Activated CD4-positive, alpha-beta T cell treated with anti-CD3 and anti-CD28 coated beads, Interleukin-2, amount 50 U/mL, for 1 hour (primary cell): ENCODE measurements around the gene PLA2G4B.

Experiments used
- DNase-seq: peaks from one replicate; pipeline ENCODE4 v3.0.0-alpha.2; 2020

The PLA2G4B gene

GRCh38 chr15:41809121-41809520 lies 29.5 kb upstream of the PLA2G4B start:
- DNase-seq, result no peak

- no peak for DNase-seq
Measured at GRCh38 chr15:41809526-41810220, 29.0 kb upstream of the PLA2G4B start.

GRCh38 chr15:41810651-41811431 lies 27.8 kb upstream of the PLA2G4B start:
- no peak for DNase-seq

- peak; percentile 75 for DNase-seq
Measured at GRCh38 chr15:41811432-41812195, 27.0 kb upstream of the PLA2G4B start.

- DNase-seq, result no peak
Measured at GRCh38 chr15:41812820-41813375, 25.7 kb upstream of the PLA2G4B start.

- no peak for DNase-seq
Measured at GRCh38 chr15:41813426-41813825, 25.2 kb upstream of the PLA2G4B start.

GRCh38 chr15:41814534-41814933 lies 24.1 kb upstream of the PLA2G4B start:
- DNase-seq, result no peak

GRCh38 chr15:41816788-41817187 lies 21.9 kb upstream of the PLA2G4B start:
- DNase-seq, result no peak

GRCh38 chr15:41817327-41817726 lies 21.3 kb upstream of the PLA2G4B start:
- DNase-seq, result no peak

GRCh38 chr15:41817781-41818180 lies 20.9 kb upstream of the PLA2G4B start:
- DNase-seq, result no peak

GRCh38 chr15:41819455-41820050 lies 19.1 kb upstream of the PLA2G4B start:
- DNase-seq, result no peak

- DNase-seq, result no peak
Measured at GRCh38 chr15:41820791-41821423, 17.7 kb upstream of the PLA2G4B start.

- no peak for DNase-seq
Measured at GRCh38 chr15:41821831-41822230, 16.8 kb upstream of the PLA2G4B start.

GRCh38 chr15:41822471-41822870 lies 16.2 kb upstream of the PLA2G4B start:
- DNase-seq, result no peak

GRCh38 chr15:41822957-41823356 lies 15.7 kb upstream of the PLA2G4B start:
- no peak for DNase-seq

- no peak for DNase-seq
Measured at GRCh38 chr15:41823502-41823901, 15.1 kb upstream of the PLA2G4B start.

- no peak for DNase-seq
Measured at GRCh38 chr15:41824062-41824745, 14.4 kb upstream of the PLA2G4B start.

- DNase-seq, result no peak
Measured at GRCh38 chr15:41825145-41825544, 13.5 kb upstream of the PLA2G4B start.

GRCh38 chr15:41825572-41826535 lies 12.8 kb upstream of the PLA2G4B start:
- no peak for DNase-seq

- peak; percentile 21 for DNase-seq
Measured at GRCh38 chr15:41827290-41827879, 11.3 kb upstream of the PLA2G4B start.
